ENCODE measurements around the gene MYO1E.
A peak's percentile ranks its signal among the peaks of the same experiment; 100 is the strongest.

Gene MYO1E

GRCh38 chr15:59119625-59120024 is 253.0 kb downstream of the MYO1E start:
- DNase-seq: no peak

GRCh38 chr15:59116771-59117170 is 255.9 kb downstream of the MYO1E start:
- DNase-seq: no peak

- no peak for DNase-seq
These were observed 256.5 kb downstream of the MYO1E start for GRCh38 chr15:59116141-59116540.

- no peak for DNase-seq
These were observed 257.6 kb downstream of the MYO1E start for GRCh38 chr15:59115047-59115446.

- no peak for DNase-seq
These were observed 261.4 kb downstream of the MYO1E start for GRCh38 chr15:59111251-59111650.

- DNase-seq: no peak
These were observed 266.8 kb downstream of the MYO1E start for GRCh38 chr15:59105854-59106253.

- peak; percentile 94 to 98 (median 98) for DNase-seq
These were observed 267.5 kb downstream of the MYO1E start, which contains the start of gene CCNB2 for GRCh38 chr15:59104912-59105732. Gene CCNB2, plus strand, starts transcription at chr15:59105146. Its CDS starts 123 bp downstream, at chr15:59105269.

- DNase-seq: no peak
These were observed 268.1 kb downstream of the MYO1E start for GRCh38 chr15:59104602-59104911.

- no peak for DNase-seq
These were observed 273.4 kb downstream of the MYO1E start for GRCh38 chr15:59099162-59099685.

GRCh38 chr15:59096429-59096828 is 276.2 kb downstream of the MYO1E start:
- DNase-seq: no peak

- no peak for DNase-seq
These were observed 278.6 kb downstream of the MYO1E start for GRCh38 chr15:59094077-59094476.

- no peak for DNase-seq
These were observed 284.9 kb downstream of the MYO1E start for GRCh38 chr15:59087731-59088130.

Measured in suppressor macrophage treated with lipopolysaccharide for 1 hour (primary cell).